Ovary (tissue), 3 donors: ENCODE data around the gene MYO15B.

ENCODE experiments used
- CTCF ChIP-seq, 3 donors: fragments of 450-650 bp in 2 of 3; fragments of 200-600 bp in 1 of 3; IDR thresholded peaks; one replicate each; pipeline versions ENCODE4 v1.5.1 to v1.8.0; 2016 to 2022; ENCODE audit warnings: antibody characterized with exemption in 3 of 3, mild to moderate bottlenecking in 1 of 3
- EP300 ChIP-seq: sonication (generic); formaldehyde crosslinking; IDR thresholded peaks from one replicate; pipeline ENCODE4 v1.6.1; 2017; ENCODE audit warnings: antibody characterized with exemption
- POLR2A ChIP-seq: fragments of 450-650 bp; IDR thresholded peaks from one replicate; pipeline ENCODE4 v1.6.1; 2017; ENCODE audit warnings: antibody characterized with exemption, mild to moderate bottlenecking, moderate library complexity
- donor health status: DM: no; HTN: no; CAD: no.

- TF ChIP-seq CTCF (IDR thresholded peaks at IDR 0.05) (no peak), POLR2A (no peak), EP300 (no peak)
Observed at GRCh38 chr17:75551266-75551665, 36.3 kb upstream of the MYO15B start.
